Activated naive CD8-positive, alpha-beta T cell treated with anti-CD3 and anti-CD28 coated beads, Interleukin-2, amount 10 ng/mL, durations not matched to agents 7 days and 5 days (primary cell): Measurements from ENCODE around the gene IRF8. TPM values are rescaled to one million over a fixed set of nuclear protein-coding genes. Genes with fewer than 3 reads are reported as not detected.
"Not testable (repeated sequence)": the region's sequence is repeated elsewhere in the genome, so short reads cannot be mapped to it uniquely, and the experiment has no call there.

Experiments
- ATAC-seq: fragments of 150-1000 bp; cut with Tn5 transposase; one replicate; pipeline ENCODE4 v1.10.0; 2021; ENCODE audit warnings: low read depth, moderate library complexity
- POLR2A ChIA-PET: fragments of 350-600 bp; sonication (Branson Sonifier 250); formaldehyde crosslinking; loops from one replicate; lab custom pipeline; 2021; ENCODE audit warnings: antibody characterized with exemption; lab: Charles Lee
- DNase-seq: peaks from one replicate; pipeline ENCODE4 v3.0.0; 2021
- H3K27ac Mint-ChIP-seq: one replicate; pipeline ENCODE4 v1.8.0; 2022; ENCODE audit warnings: mild to moderate bottlenecking, mixed read lengths
- H3K27me3 Mint-ChIP-seq: one replicate; pipeline ENCODE4 v1.8.0; 2022; ENCODE audit warnings: mild to moderate bottlenecking, moderate library complexity, mixed read lengths
- H3K36me3 Mint-ChIP-seq: one replicate; pipeline ENCODE4 v1.8.0; 2021; ENCODE audit warnings: mild to moderate bottlenecking, mixed read lengths
- H3K4me1 Mint-ChIP-seq: one replicate; pipeline ENCODE4 v1.8.0; 2021; ENCODE audit warnings: mixed read lengths
- H3K4me3 Mint-ChIP-seq: one replicate; pipeline ENCODE4 v1.8.0; 2022; ENCODE audit warnings: mild to moderate bottlenecking, moderate library complexity, mixed read lengths
- H3K9me3 Mint-ChIP-seq: one replicate; pipeline ENCODE4 v1.8.0; 2021; ENCODE audit warnings: mixed read lengths
- total RNA-seq, 2 experiments: library from RNA; stranded (reverse); gene quantifications; one replicate each; pipeline ENCODE4 v1.2.3, GENCODE V29; 2021

The IRF8 gene
- total RNA-seq, 2 experiments from 2014 or later = 27.8 to 30.8 TPM

GRCh38 chr16:85929259-85929721 lies 30.3 kb downstream of the IRF8 start:
- no peak for DNase-seq
- Mint-ChIP-seq H3K4me1 (peaks cover 13% of the 10 kb centered on the region), H3K4me3 (no peak overlapping the region), H3K27ac (no peak overlapping the region), H3K27me3 (no peaks in the 10 kb centered on the region), H3K9me3 (no peaks in the 10 kb centered on the region), H3K36me3 (peaks cover 1% of the 10 kb centered on the region)
- POLR2A ChIA-PET = interaction anchor here (2.1 kb wide), 1 partner anchor 27 kb away, joined by 5 read pairs; no protein-coding TSS in a partner anchor
- ATAC-seq = no peak

- H3K9me3 Mint-ChIP-seq = no peaks in the 10 kb centered on the region
- no peaks in the 10 kb centered on the region for H3K27me3 Mint-ChIP-seq
- DNase-seq (no peak), ATAC-seq (no peak)
- no peak overlapping the region for H3K4me3 Mint-ChIP-seq
- H3K27ac Mint-ChIP-seq = no peak overlapping the region
- POLR2A ChIA-PET = no interaction called here
- peaks cover 1% of the 10 kb centered on the region for H3K36me3 Mint-ChIP-seq
- H3K4me1 Mint-ChIP-seq = peaks cover 21% of the 10 kb centered on the region
Observed at GRCh38 chr16:85930301-85930700, 31.3 kb downstream of the IRF8 start.

GRCh38 chr16:85931596-85932402 lies 32.8 kb downstream of the IRF8 start:
- ATAC-seq (no peak), DNase-seq (no peak)
- H3K9me3 Mint-ChIP-seq = no peaks in the 10 kb centered on the region
- H3K27me3 Mint-ChIP-seq = no peaks in the 10 kb centered on the region
- POLR2A ChIA-PET = no interaction called here
- no peak overlapping the region for H3K27ac Mint-ChIP-seq
- H3K4me3 Mint-ChIP-seq = no peak overlapping the region
- no peaks in the 10 kb centered on the region for H3K36me3 Mint-ChIP-seq
- peaks cover 35% of the 10 kb centered on the region for H3K4me1 Mint-ChIP-seq

- Mint-ChIP-seq H3K27ac (peak overlapping the region; percentile 95), H3K27me3 (no peaks in the 10 kb centered on the region), H3K9me3 (no peaks in the 10 kb centered on the region), H3K4me1 (peaks cover 40% of the 10 kb centered on the region), H3K4me3 (no peak overlapping the region), H3K36me3 (no peaks in the 10 kb centered on the region)
- no peak for ATAC-seq
- POLR2A ChIA-PET = interaction anchor here (2.3 kb wide), 1 partner anchor 31 kb away, joined by 6 read pairs; no protein-coding TSS in a partner anchor
- no peak for DNase-seq
Observed at GRCh38 chr16:85934210-85934609, 35.2 kb downstream of the IRF8 start.

- POLR2A ChIA-PET = interaction anchor here (1.1 to 2.3 kb wide), 8 partner anchors 9 to 51 kb away, joined by 4 to 18 read pairs (median 6); partner anchors contain the start of gene IRF8
- DNase-seq = peak; percentile 45
- Mint-ChIP-seq H3K27ac (peak overlapping the region; percentile 95), H3K4me3 (peak overlapping the region; percentile 78), H3K27me3 (no peaks in the 10 kb centered on the region), H3K36me3 (no peaks in the 10 kb centered on the region), H3K9me3 (no peaks in the 10 kb centered on the region), H3K4me1 (peaks cover 40% of the 10 kb centered on the region)
- ATAC-seq = no peak
Observed at GRCh38 chr16:85935391-85935973, 36.5 kb downstream of the IRF8 start.

GRCh38 chr16:85935974-85936760 lies 37.2 kb downstream of the IRF8 start:
- Mint-ChIP-seq H3K27ac (peak overlapping the region; percentile 95), H3K27me3 (no peaks in the 10 kb centered on the region), H3K9me3 (no peaks in the 10 kb centered on the region), H3K4me1 (peaks cover 40% of the 10 kb centered on the region), H3K36me3 (no peaks in the 10 kb centered on the region), H3K4me3 (peak overlapping the region; percentile 78)
- DNase-seq = peak; percentile 75
- POLR2A ChIA-PET = interaction anchor here (1.1 to 1.9 kb wide), 7 partner anchors 9 to 51 kb away, joined by 4 to 18 read pairs (median 7); partner anchors contain the start of gene IRF8
- ATAC-seq = peak; percentile 88

GRCh38 chr16:85936816-85937215 lies 37.9 kb downstream of the IRF8 start:
- Mint-ChIP-seq H3K27ac (peak overlapping the region; percentile 95), H3K27me3 (no peaks in the 10 kb centered on the region), H3K4me3 (peak overlapping the region; percentile 78), H3K4me1 (peaks cover 40% of the 10 kb centered on the region), H3K36me3 (no peaks in the 10 kb centered on the region), H3K9me3 (no peaks in the 10 kb centered on the region)
- POLR2A ChIA-PET = interaction anchor here (1.2 to 1.9 kb wide), 4 partner anchors 8 to 38 kb away, joined by 5 to 18 read pairs (median 10); partner anchors contain the start of gene IRF8
- ATAC-seq (no peak), DNase-seq (no peak)

GRCh38 chr16:85940214-85940613 lies 41.3 kb downstream of the IRF8 start:
- POLR2A ChIA-PET = no interaction called here
- H3K27ac Mint-ChIP-seq = peak overlapping the region; percentile 11
- H3K36me3 Mint-ChIP-seq = no peaks in the 10 kb centered on the region
- H3K9me3 Mint-ChIP-seq = no peaks in the 10 kb centered on the region
- no peak for DNase-seq
- no peaks in the 10 kb centered on the region for H3K27me3 Mint-ChIP-seq
- ATAC-seq = no peak
- H3K4me1 Mint-ChIP-seq = peaks cover 34% of the 10 kb centered on the region
- no peak overlapping the region for H3K4me3 Mint-ChIP-seq

GRCh38 chr16:85941863-85942644 lies 43.1 kb downstream of the IRF8 start:
- H3K27ac Mint-ChIP-seq = no peak overlapping the region
- H3K36me3 Mint-ChIP-seq = no peaks in the 10 kb centered on the region
- H3K4me3 Mint-ChIP-seq = no peak overlapping the region
- POLR2A ChIA-PET = no interaction called here
- peaks cover 30% of the 10 kb centered on the region for H3K4me1 Mint-ChIP-seq
- H3K9me3 Mint-ChIP-seq = no peaks in the 10 kb centered on the region
- DNase-seq (no peak), ATAC-seq (no peak)
- no peaks in the 10 kb centered on the region for H3K27me3 Mint-ChIP-seq

- not testable (repeated sequence) for H3K27me3 Mint-ChIP-seq, DNase-seq, H3K27ac Mint-ChIP-seq, H3K9me3 Mint-ChIP-seq, H3K4me3 Mint-ChIP-seq, ATAC-seq, H3K36me3 Mint-ChIP-seq
- POLR2A ChIA-PET = interaction anchor here (0.6 kb wide), 1 partner anchor 1452 kb away, joined by 6 read pairs; no protein-coding TSS in a partner anchor
- peaks cover 26% of the 10 kb centered on the region for H3K4me1 Mint-ChIP-seq
Observed at GRCh38 chr16:85942659-85943058, 43.7 kb downstream of the IRF8 start.

GRCh38 chr16:85943711-85944110 lies 44.7 kb downstream of the IRF8 start:
- H3K4me3 Mint-ChIP-seq = no peak overlapping the region
- ATAC-seq (no peak), DNase-seq (no peak)
- H3K4me1 Mint-ChIP-seq = peaks cover 27% of the 10 kb centered on the region
- H3K27ac Mint-ChIP-seq = no peak overlapping the region
- no peaks in the 10 kb centered on the region for H3K27me3 Mint-ChIP-seq
- no peaks in the 10 kb centered on the region for H3K9me3 Mint-ChIP-seq
- no peaks in the 10 kb centered on the region for H3K36me3 Mint-ChIP-seq
- POLR2A ChIA-PET = interaction anchor here (2.7 kb wide), 1 partner anchor 7 kb away, joined by 9 read pairs; no protein-coding TSS in a partner anchor
